Activated naive CD8-positive, alpha-beta T cell treated with anti-CD3 and anti-CD28 coated beads, Interleukin-2, amount 50 U/mL, for 16 hours (primary cell): Measurements from ENCODE around the gene PNRC2.
"Not testable (repeated sequence)": the region's sequence is repeated elsewhere in the genome, so short reads cannot be mapped to it uniquely, and the experiment has no call there.

ENCODE experiments used
- DNase-seq: peaks from one replicate; pipeline ENCODE4 v3.0.0-alpha.2; 2020; ENCODE audit warnings: low read depth, low spot score

Gene PNRC2

DNA sequence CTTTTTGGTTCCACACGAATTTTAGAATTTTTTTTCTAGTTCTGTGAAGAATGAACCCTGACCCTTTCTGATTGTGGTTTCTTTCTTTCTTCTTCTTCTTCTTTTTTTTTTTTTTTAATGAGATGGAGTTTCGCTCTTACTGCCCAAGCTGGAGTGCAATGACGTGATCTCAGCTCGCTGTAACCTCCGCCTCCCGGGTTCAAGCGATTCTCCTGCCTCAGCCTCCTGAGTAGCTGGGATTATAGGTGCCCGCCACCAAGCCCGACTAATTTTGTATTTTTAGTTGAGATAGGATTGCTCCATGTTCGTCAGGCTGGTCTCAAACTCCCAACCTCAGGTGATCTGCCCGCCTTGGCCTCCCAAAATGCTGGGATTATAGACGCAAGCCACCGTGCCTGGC lies 32.4 kb downstream of the PNRC2 start:
- DNase-seq, result not testable (repeated sequence)

DNA sequence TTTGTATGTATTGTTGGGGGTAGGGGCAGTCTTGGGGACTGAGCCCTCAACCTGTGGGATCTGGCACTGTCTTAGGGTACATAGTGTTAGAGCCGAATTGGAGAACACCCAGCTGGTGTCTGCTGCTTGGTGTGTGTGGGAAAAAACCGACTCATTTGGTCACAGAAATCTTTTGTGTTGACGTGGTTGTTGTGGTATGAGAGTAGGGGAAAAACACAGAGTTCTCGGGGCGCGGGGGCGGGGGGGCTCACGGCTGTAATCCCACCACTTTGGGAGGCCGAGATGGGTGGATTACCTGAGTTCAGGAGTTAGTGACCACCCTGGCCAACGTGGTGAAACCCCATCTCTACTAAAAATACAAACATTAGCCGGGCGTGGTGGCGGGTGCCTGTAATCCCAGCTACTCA lies 35.8 kb downstream of the PNRC2 start:
- no peak for DNase-seq

DNA sequence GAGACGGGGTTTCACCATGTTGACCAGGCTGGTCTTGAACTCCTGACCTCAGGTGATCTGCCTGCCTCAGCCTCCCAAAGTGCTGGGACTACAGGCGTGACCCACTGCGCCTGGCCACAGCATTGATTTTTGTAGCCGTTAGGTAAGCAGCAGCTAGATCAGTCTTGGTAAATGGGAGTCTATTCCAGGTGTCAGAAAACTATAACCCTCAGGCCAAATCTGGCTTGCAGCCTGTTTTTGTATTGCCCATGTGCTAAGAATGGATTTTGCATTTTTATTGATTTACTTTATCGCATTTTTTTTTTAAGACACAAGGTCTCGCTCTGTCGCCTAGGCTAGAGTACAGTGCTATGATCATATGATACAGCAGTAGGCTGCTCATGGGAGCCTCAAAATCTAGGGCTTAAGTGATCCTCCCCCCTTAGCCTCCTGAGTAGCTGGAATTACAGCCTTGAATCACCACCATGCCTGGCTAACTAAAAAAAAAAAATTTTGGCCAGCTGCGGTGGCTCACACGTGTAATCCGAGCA lies 37.1 kb downstream of the PNRC2 start:
- no peak for DNase-seq

DNA sequence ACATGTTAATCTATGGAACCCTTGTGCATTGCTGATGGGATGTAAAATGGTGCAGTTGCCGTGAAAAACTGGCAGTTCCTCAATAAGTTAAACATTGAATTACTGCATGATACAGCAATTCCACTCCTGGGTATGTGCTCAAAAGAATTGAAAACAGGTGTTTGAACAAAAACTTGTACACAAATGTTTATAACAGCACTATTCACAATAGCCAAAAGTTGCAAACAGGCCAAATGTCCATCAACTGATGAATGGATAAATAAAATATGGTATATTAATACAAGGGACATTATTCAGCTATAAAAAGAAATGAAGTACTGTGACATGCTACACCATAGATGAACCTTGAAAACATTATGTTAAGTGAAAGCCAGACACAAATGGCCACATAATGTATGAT lies 38.2 kb downstream of the PNRC2 start:
- no peak for DNase-seq

DNA sequence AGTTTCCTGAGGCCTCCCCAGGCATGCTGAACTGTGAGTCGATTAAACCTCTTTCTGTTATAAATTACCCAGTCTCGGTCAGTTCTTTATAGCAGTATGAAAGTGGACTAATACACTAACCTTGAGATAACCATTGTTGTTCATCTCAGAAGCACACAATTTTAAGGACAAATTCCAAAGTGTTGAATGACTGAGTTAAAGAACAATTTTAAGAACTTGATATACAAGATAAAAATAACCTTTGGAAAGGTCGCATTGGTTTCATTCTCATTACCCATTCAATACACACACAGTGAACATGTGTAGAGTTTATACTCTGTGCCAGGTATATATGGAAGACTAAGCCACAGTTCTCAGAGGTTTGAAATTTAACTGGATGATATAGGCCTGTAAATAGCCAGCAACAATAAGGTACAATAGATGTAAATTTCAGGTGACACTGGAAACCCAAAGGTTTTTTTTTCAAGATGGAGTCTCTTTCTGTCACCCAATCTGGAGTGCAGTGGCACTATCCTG lies 39.6 kb downstream of the PNRC2 start:
- no peak for DNase-seq

DNA sequence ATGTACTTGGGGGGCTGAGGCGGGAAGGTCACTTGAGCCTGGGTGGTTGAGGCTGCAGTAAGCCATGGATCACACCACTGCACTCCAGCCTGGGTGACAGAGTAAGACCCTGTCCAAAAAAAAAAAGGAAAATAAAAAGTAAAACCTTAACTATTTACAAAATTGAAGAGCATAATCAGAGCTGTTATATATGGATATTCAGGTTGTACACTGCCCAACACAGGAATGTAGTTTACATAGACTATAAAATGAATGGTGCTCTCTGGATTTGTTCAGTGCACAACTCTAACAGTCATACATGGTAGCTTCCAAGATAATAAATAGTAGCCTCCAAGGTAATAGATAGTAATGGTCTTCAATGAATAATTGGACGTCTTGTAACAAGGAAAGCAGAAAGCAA lies 43.1 kb downstream of the PNRC2 start:
- no peak for DNase-seq

DNA sequence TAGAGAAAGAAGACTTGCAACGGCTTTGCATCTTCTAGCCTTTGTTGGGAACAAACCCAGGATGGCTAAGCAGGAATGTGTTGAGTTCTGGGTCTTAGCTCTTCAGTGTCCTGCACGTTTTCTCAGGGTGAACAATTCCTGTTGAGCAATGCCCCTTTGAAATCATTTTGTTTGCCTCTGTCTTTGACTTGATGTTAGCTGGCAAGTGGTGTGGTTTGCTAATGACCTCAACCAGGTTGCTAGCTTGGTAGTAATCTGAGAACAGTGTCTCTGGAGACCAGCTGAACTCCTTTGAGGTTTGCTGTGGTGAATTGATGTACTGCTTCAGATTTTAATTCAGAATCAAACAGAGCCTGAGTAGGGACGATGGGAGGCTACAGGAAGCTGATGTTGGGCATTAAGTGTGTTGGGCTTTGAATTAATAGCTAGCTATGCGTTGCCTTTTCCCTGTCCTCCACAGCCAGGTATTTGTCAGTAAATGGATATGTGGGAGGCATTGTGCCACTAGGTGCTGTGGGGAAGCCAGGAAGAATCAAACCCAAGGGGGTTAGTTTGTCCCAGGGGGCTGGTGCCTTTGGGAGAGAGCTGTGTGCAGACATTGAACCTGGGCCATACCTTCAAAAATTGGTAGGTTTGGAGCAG lies 43.8 kb downstream of the PNRC2 start:
- no peak for DNase-seq

DNA sequence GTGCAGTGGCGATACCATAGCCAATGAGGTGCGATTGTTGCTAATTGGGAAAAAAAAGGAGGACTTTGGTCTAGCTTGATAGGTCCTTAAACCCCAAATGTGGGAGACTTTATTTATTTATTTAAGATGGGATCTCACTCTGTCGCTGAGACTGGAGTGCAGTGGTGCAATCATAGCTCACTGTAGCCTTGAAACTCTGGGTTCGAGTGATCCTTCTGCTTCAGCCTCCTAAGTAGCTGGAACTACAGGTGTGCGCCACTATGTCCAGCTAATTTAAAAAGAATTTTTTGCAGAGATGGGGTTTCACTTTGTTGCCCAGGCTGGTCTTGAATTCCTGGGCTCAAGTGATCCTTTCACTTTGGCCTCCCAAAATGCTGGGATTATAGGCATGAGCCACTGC lies 44.5 kb downstream of the PNRC2 start:
- no peak for DNase-seq

DNA sequence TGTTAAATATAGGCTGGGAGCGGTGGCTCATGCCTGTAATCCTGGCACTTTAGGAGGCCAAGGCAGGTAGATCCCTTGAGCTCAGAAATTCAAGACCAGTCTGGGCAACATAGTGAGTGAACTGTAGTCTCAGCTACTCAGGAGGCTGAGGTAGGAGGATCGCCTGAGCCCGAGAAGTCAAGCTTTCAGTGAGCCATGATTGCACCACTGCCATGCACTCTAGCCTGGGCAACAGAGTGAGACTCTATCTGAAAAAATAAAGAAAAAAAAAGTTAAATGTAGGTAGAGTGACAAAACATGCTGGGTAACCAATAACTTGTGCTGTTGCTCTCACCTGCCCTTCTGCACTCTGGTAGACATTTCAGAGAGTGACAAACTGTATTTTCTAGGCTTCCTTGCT lies 45.5 kb downstream of the PNRC2 start:
- DNase-seq, result no peak

DNA sequence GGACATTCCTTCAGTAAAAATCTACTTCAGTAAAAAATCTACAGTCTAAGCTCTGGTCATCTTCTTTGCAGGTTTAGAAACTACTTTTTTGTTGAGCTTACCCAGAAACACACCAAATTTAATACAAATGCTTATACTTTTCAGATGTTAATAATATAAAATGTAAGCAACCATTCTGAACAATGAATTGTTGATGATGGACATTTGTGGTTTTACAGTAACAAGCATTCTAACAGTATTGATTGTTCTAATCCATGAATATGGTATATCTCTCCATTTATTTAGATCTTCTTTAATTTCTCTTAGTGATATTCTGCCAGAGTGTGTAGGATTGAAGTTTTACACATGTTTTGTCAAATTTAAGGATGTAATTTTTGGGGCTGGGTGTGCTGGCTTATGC lies 47.5 kb downstream of the PNRC2 start:
- DNase-seq, result no peak

DNA sequence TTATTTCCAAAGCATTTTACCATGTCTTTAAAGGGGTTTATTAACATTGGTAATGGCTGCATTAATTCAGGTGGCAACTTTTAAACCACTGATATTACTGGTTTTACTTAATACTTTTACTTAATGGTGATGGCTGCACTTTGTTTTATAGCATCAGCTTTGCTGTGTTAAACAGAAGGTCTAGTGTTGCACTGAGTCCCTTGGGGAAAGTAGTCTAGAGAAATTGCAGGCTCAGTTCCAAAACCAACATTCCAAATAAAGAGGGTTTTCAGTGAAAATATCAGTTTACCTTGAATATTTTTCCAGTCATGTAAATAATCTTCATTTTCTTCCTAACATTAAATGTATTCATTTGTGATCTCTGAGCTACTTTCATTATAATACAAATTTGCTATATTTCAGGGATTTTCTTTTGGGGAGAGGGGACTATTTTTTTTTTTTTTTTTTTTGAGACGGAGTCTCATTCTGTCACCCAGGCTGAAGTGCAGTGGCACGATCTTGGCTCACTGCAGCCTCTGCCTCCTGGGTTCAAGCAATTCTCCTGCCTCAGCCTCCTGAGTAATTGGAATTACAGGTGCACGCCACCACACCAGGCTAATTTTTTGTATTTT lies 49.1 kb downstream of the PNRC2 start:
- not testable (repeated sequence) for DNase-seq

DNA sequence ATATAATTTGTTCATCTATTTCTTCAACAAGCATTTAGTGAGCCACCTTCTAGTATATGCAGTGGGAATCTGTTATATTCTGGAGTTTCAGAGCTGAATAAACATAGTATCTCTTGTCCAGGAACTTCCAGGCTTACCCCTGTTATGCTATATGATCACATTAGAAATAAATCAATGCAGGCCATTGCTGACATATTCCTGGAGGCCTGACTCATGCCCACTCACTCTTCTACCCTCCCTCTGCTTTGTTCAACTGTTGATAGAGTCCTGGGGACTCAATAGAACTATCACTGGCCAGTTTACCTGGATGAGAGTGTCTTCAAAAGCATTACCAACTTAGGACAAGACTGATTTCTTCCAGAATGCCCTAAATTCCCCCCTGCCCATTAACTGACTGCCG lies 49.8 kb downstream of the PNRC2 start:
- DNase-seq, result no peak

DNA sequence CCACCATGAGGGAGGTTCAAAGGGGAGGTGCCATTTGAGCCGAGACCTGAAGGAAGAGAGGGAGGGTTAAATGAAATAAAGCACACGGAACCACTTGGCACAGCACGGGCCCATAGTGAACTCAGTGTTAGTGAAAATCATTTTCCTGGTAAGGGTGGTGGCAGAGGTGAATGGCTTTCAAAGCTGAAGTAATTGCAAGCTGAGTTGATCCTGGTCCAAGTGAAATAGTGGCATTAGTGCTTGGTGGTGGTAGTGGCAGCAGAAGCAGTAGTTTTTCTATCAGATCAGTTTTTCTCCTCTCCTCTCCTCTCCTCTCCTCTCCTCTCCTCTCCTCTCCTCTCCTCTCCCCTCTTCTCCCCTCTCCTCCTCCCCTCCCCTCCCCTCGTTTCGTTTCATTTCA lies 51.0 kb downstream of the PNRC2 start:
- DNase-seq, result no peak

DNA sequence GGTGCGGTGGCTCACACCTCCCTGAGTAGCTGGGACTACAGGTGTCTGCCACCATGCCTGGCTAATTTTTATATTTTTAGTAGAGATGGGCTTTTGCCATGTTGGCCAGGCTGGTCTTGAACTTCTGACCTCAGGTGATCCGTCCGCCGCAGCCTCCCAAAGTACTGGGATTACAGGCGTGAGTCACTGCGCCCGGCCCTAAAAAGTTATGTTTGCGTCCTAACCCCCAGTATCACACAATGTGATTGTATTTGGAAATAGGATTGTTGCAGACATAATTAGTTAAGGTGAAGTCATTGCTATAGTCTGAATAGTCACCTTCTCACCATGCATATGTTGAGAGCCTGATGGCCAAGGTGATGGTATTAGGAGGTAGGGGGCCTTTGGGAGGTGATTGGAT lies 53.2 kb downstream of the PNRC2 start:
- not testable (repeated sequence) for DNase-seq
